HG03460 (cell line): ENCODE data around the gene SESTD1.
"Not testable (repeated sequence)": the region's sequence is repeated elsewhere in the genome, so short reads cannot be mapped to it uniquely, and the experiment has no call there.

ENCODE experiments used
- ATAC-seq: cut with Tn5 transposase; IDR thresholded peaks from one replicate; pipeline ENCODE4 v1.9.1; 2021; ENCODE audit not compliant: unreplicated experiment

Gene SESTD1

DNA sequence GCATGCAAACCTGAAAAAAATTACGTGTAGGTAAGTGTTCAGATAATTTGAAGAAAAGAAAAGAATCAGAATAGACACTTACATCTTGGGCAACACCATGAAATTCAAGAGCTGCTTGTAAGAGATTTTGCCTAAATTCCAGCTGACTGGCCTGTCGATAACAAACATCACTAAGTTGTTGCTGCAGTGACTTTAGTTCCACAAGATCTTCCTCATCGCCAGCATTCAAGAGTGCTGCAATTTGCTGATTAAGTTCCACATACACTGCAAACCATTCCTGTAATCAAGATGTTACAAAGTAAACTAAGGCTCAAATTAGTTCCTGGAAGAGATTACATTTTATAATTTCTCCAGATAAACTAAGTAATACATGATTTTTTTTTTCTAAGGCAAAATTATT lies 140.3 kb downstream of the SESTD1 start:
- no peak for ATAC-seq

GRCh38 chr2:179123272-179123662 lies 141.4 kb downstream of the SESTD1 start:
- no peak for ATAC-seq

GRCh38 chr2:179107737-179108136 lies 156.9 kb downstream of the SESTD1 start:
- peak; percentile 51 for ATAC-seq

GRCh38 chr2:179106676-179107428 lies 157.8 kb downstream of the SESTD1 start:
- ATAC-seq, result peak; percentile 84

DNA sequence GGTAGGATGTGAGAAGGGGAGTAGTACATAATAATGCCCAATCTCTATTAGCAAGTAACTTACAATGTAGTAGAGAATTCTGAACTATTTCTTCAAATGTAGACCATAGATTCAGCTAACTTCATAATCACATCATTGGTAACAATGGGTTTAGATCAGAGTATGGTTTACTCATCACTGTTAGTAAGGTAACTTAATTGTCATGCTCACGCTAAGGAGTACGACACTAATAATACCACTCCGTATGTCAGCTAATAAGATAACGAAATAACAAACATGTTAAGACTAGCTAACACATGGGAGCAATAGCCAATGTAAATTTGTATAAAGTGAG lies 158.3 kb downstream of the SESTD1 start:
- ATAC-seq, result peak; percentile 3

- ATAC-seq, result no peak
These were observed 159.9 kb downstream of the SESTD1 start for GRCh38 chr2:179104736-179105135.

GRCh38 chr2:179098080-179098689 lies 166.4 kb downstream of the SESTD1 start:
- ATAC-seq, result no peak

DNA sequence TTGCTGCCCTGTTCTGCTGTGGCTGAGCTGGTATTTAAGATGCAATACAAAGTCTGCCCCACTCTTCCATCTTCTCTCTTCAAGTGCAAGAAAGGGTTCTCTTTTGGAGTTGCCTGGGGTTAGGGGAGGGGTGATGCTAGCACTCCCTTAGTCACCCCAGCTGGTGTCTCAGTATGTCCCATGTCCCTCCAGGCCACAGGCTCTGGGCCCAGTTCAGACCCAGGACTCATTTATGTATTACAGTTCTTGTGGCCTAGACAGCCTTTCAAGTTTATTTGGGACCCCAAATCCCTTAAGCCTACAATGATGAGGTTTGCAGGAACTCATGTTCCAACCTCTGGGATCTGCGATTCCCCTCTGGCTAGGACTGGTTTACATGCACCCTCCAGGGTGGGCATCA lies 167.5 kb downstream of the SESTD1 start:
- ATAC-seq, result no peak

DNA sequence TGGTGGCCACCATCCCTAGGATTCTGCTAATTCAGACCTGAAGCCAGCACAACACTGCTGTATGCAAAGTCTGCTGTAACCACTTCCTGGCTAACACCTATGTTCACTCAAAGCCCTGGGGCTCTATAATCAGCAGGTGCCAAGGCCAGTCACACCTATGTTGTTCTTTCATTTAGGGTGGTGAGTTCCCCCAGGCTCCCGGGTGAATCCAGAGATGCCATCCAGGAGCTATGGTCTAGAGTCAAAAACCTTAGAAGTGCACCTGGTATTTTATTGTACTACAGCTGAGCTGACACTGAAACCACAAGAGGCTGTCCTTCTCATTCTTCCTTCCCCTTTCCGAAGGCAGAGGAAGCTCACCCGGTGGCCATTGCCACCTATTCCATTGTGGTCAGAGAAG lies 168.5 kb downstream of the SESTD1 start:
- ATAC-seq, result peak; percentile 100

DNA sequence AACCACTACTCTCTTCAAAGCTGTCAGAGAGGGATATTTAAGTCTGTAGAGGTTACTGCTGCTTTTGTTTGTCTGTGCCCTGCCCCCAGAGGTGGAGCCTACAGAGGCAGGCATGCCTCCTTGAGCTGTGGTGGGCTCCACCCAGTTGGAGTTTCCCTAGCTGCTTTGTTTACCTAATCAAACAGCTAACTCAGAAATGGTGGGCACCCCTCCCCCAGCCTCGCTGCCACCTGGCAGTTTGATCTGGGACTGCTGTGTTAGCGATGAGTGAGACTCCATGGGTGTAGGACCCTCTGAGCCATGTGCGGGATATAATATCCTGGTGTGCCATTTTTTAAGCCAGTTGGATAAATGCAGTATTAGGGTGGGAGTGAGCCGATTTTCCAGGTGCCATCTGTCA lies 171.7 kb downstream of the SESTD1 start:
- not testable (repeated sequence) for ATAC-seq

DNA sequence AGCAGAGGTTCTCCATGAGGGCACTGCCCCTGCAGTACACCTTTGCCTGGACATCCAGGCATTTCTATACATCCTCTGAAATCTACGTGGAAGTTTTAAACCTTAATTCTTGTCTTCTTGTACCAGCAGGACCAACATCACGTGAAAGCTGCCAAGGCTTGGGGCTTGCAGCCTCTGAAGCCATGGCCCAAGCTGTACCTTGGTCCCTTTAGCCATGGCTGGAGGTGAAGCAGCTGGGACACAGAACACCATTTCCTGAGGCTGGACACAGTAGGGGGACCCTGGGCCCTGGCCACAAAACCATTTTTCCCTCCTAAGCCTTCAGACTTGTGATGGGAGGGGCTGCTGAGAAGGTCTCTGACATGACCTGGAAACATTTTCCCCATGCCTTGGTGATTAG lies 181.9 kb downstream of the SESTD1 start:
- no peak for ATAC-seq

- ATAC-seq, result no peak
These were observed 182.7 kb downstream of the SESTD1 start for GRCh38 chr2:179081954-179082353.

- no peak for ATAC-seq
These were observed 192.1 kb downstream of the SESTD1 start for GRCh38 chr2:179072527-179072926.

GRCh38 chr2:179071810-179072355 lies 192.7 kb downstream of the SESTD1 start:
- ATAC-seq, result no peak

DNA sequence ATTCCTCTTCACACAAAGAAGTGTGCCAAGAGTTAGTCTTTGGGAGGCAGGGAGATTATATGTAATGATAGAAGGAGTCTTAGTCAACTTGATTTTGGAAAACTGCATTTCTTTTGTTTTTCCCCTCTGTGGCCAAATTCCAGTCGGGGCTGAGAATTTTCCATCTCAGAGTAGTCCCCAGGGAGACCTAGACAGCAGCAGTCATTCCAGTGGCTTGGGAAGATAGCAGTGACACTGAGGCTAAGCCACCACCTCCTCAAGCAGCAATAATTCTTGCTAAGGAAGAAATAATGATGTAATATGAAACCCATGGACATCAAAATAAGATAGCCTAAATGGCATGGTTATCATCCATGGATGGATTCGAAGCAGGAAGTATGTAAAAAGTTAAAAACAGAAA lies 193.7 kb downstream of the SESTD1 start:
- ATAC-seq, result no peak

DNA sequence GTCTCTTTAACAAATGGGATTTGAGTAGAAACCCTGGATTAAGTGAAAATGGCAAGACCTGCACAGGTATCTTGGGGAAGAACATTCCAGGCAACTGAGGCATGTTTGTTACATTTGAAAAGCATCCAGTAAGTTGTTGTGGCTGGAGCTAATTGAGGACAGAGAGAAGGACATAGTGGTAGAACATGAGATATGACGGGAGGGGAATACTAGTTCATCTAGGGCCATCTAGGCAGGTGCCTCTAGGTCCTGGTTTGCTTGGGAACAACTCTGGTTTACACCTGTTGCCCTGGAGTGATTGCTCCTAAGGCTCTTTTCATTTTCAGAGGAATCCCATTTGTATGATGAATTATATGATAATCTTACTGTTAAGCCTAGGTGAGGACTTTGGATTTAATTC lies 194.9 kb downstream of the SESTD1 start:
- ATAC-seq, result no peak

DNA sequence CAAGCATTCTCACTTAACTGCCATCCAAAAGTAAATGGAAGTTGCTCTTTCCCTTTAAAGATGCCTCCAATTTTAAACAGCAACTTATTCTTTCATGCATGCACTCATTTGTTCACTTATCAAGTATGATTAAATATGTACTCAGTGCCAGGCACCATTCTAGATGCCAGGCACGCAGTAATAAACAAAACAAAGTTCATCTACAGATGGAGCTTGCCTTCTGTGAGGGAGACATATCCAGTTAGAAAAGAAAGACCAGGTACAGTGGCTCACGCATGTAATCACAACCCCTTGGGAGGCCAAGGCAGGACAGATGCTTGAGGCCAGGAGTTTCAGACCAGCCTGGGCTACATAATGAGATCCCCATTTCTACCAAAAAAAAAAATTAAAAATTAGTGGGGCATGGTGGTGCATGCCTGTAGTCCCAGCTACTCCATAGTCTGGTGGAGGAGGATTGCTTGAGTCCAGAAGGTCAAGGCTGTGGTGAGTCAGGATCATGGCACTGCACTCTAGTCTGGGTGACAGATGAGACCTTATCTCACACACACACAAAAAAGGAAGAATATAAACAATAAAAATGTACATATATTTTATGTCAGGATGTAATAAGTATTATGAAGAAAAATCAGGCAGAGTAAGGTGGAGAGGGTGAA lies 195.5 kb downstream of the SESTD1 start:
- ATAC-seq, result no peak

DNA sequence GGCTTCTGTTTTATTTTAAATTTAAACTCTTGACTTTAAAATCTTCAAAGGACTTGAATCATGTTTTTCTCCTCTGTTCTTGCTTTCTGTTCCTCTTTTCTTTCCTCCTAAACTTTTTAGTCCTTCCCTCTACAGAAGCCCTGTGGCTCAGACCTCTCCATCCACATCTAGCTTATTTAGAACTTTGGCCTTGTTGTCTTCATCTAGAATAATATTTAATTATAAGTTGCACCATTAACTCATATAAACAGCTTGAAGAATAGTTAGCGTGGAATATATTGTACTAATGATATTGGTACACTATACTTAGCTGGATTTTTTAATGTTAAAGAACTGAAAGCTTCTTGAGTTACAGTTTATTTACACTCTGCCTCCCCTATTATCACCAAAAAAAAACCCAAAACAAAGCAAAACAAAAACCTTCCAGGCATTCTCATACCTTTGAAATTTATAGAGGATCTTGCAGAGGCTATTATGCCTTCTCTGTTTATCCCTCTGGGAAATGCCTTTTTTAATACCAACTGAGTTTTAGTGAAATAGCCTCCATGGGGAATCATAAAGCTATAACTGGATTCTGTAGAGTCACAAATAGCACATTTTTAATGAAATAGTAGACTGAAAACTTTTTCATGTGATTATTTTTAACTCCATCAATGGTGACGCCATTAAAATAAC lies 205.5 kb downstream of the SESTD1 start:
- peak; percentile 86 for ATAC-seq

GRCh38 chr2:179057737-179058136 lies 206.9 kb downstream of the SESTD1 start:
- ATAC-seq, result no peak

DNA sequence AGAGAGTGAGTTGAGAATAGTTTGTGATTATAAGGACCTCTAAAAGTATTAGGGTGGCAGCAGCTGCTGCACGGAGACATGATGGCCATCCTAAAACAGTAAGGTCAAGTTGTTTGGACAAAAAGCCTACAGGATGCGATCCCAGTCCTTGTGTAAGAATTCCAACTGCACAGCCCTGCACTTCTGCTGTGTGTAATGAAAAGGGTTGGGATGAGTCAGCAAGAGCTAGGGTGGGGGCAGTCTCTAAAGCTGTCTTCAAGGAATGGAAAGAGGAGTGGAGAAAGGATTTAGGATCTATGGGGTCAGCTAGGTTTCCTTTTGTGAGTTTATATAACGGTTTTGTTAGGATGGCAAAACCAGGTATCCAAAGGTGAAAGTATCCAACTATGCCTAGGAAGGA lies 211.1 kb downstream of the SESTD1 start:
- ATAC-seq, result not testable (repeated sequence)
